HG02973 (cell line): Measurements from ENCODE around the gene DIPK2B.

Experiments
- ATAC-seq: cut with Tn5 transposase; IDR thresholded peaks from one replicate; pipeline ENCODE4 v1.9.1; 2021; ENCODE audit warnings: moderate library complexity; ENCODE audit not compliant: unreplicated experiment

Gene DIPK2B

DNA sequence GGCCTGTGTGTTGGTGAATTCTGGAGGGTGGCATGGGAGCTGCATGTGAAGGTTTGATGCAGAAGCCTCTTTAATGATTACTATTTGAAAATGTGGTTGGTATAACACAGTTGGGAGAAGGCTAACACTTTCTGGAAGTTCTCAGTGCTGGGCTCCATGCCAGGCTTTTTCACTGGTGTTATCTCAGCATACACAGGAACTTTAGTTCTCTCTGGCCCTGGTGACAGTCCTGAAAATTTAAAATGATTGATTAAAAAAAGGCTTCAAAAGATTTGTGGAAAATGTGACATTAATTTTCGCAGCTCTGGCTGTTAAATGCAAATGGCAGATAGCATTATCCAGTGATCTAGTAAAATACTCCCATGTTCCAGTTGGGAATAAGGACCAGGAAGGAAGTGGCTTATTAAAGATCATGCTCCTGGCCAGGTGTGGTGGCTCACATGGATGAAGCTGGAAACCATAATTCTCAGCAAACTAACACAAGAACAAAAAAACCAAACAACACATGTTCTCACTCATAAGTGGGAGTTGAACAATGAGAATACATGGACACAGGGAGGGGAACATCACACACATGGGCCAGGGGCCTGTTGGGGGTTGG is 36.6 kb downstream of the DIPK2B start:
- no peak for ATAC-seq

DNA sequence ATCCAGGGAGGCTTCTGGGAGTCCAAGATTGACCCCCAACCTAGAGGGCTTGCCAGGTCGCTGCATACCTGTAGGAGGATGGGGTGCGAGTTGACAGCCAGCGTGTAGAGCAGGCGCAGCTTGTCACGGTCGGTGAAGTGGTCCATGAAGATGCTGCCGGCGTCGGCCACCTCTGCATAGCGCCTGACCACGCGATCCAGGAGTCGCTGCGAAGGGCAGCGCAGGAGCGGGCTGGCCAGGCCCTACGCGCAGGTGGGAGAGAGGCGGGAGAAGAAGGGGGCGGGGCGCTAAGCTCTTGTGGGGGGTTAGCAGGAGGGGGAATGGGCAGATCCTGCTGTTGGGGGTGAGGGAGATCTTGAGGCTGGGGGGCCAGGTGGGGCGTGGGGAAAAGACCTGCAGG is 43.0 kb downstream of the DIPK2B start:
- ATAC-seq: no peak

DNA sequence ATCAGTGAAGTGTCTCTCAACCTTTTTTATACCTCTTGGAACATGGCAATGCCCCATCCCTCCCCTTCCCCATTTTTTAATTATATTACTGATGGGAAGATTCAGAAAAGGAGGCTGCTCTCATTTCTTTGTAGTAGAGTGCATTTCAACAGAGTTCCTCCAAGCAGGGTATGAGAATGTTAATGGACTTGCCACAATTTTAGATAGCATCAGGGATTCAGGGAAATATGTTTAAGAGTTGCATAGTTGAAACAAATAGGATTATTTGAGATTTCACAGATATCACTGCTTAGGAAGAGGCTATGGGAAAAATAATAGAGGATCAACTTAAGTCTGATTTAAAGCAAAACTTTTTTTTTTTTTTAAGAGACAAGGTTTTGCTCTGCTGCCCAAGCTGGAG is 46.2 kb downstream of the DIPK2B start:
- no peak for ATAC-seq

DNA sequence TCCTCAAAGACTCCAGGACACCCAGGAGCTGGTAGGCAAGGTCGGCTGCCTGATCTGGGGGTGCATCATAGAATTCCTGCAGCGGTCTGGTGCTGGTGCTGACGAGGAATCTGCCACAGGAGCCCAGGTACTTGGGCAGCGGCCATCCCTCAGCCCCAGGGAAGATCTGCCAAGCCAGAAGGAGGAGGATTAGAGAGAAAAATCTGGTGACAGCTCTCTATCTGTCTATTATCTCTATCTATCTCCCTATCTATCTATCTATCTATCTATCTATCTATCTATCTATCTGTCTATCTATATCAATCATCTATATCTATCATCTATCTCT is 46.7 kb downstream of the DIPK2B start:
- no peak for ATAC-seq
